HCT116 (cell line): ENCODE results near the gene F13A1. TPM values are rescaled to one million over a fixed set of nuclear protein-coding genes. Genes with fewer than 3 reads are reported as not detected.

Experiments
- ATAC-seq: fragments of 200-7000 bp; cut with Tn5 transposase; 2 replicates; pipeline ENCODE4 v1.9.1; 2020; ENCODE audit warnings: mild to moderate bottlenecking, moderate library complexity
- BruUV-seq: library from RNA; stranded (reverse); fragments of 400-500 nt; replicated peaks from 2 replicates; lab custom pipeline; 2021; lab: Mats Ljungman, UMichigan
- CTCF ChIA-PET: fragments of 300-600 bp; sonication (Branson Sonifier 250); formaldehyde crosslinking; loops from one replicate; lab custom pipeline; 2021; ENCODE audit warnings: antibody characterized with exemption; lab: Charles Lee
- POLR2A ChIA-PET: fragments of 300-600, 350-600 bp; sonication (Branson Sonifier 250); formaldehyde crosslinking; loops from one replicate; lab custom pipeline; 2021; ENCODE audit warnings: antibody characterized with exemption; lab: Charles Lee
- RAD21 ChIA-PET, 2 experiments: fragments of 300-600 bp; sonication (Branson Sonifier 250); formaldehyde crosslinking; loops; one replicate each; lab custom pipeline; 2023; ENCODE audit warnings: low total read pairs in 2 of 2; ENCODE audit not compliant: uncharacterized antibody in 2 of 2, unreplicated experiment in 2 of 2, low non-redundant PET in 1 of 2; lab: Charles Lee
- DNase-seq: peaks from one replicate; pipeline ENCODE4 v3.0.0-alpha.2; 2010; ENCODE audit warnings: low read depth, low spot score
- H2AFZ ChIP-seq: fragments of 200-600 bp; shearing (Covaris generic), sonication (generic); 2 replicates; pipeline ENCODE4 v1.6.1; 2017; ENCODE audit warnings: low read depth, mixed run types, mixed read lengths, antibody characterized with exemption, low read length; ENCODE audit not compliant: poor library complexity, severe bottlenecking
- H3K27ac ChIP-seq: 2 replicates; pipeline ENCODE4 v1.5.1; 2012; ENCODE audit warnings: low read depth, low read length
- H3K27me3 ChIP-seq: fragments of 200-600 bp; sonication (generic); 2 replicates; pipeline ENCODE4 v1.6.1; 2016; ENCODE audit warnings: mixed run types, low read length, mixed read lengths; ENCODE audit not compliant: insufficient read depth
- H3K36me3 ChIP-seq, 2 experiments: fragments of 200-500 bp in 1 of 2; fragments of 200-600 bp in 1 of 2; sonication (Bioruptor generic) in 1 of 2; sonication (generic) in 1 of 2; 2 replicates each; pipeline versions ENCODE4 v1.5.1 to v1.6.1; 2014 to 2016; ENCODE audit warnings: low read length in 2 of 2, inconsistent platforms in 1 of 2, mixed read lengths in 1 of 2, mixed run types in 1 of 2; ENCODE audit not compliant: insufficient read depth in 2 of 2, control insufficient read depth in 1 of 2
- H3K4me1 ChIP-seq, 2 experiments: fragments of 200-600 bp in 1 of 2; sonication (generic) in 1 of 2; 2 replicates each; pipeline versions ENCODE4 v1.5.1 to v1.6.1; 2012 to 2017; ENCODE audit warnings: low read length in 2 of 2, inconsistent platforms in 1 of 2, mild to moderate bottlenecking in 1 of 2, mixed read lengths in 1 of 2, mixed run types in 1 of 2, moderate library complexity in 1 of 2; ENCODE audit not compliant: insufficient read depth in 2 of 2, control insufficient read depth in 1 of 2
- H3K4me2 ChIP-seq: fragments of 200-600 bp; sonication (generic); 2 replicates; pipeline ENCODE4 v1.6.1; 2017; ENCODE audit warnings: mixed run types, low read length, mixed read lengths
- H3K4me3 ChIP-seq, 2 experiments: fragments of 200-600 bp in 1 of 2; sonication (generic) in 1 of 2; replicated peaks in 1 of 2; 2 replicates each; pipeline ENCODE4 v1.5.1; 2011 to 2016; ENCODE audit warnings: low read length in 2 of 2, control low read depth in 1 of 2, low read depth in 1 of 2, mild to moderate bottlenecking in 1 of 2, mixed read lengths in 1 of 2, mixed run types in 1 of 2
- H3K79me2 ChIP-seq: fragments of 200-600 bp; sonication (generic); 2 replicates; pipeline ENCODE4 v1.6.1; 2017; ENCODE audit warnings: mild to moderate bottlenecking, mixed run types, low read length, moderate library complexity, mixed read lengths; ENCODE audit not compliant: insufficient read depth
- H3K9ac ChIP-seq: fragments of 200-600 bp; sonication (generic); 2 replicates; pipeline ENCODE4 v1.6.1; 2016; ENCODE audit warnings: low read length, mixed read lengths
- H3K9me2 ChIP-seq: fragments of 200-600 bp; sonication (generic), shearing (Covaris generic); 2 replicates; pipeline ENCODE4 v1.6.1; 2017; ENCODE audit warnings: mixed run types, mild to moderate bottlenecking, moderate library complexity; ENCODE audit not compliant: insufficient read depth
- H3K9me3 ChIP-seq, 2 experiments: fragments of 200-500 bp in 1 of 2; fragments of 200-600 bp in 1 of 2; sonication (Bioruptor generic) in 1 of 2; sonication (generic) in 1 of 2; 2 replicates each; pipeline ENCODE4 v1.6.1; 2014 to 2017; ENCODE audit warnings: low read length in 2 of 2, mixed read lengths in 2 of 2, inconsistent platforms in 1 of 2, low read depth in 1 of 2, mild to moderate bottlenecking in 1 of 2, mixed run types in 1 of 2, moderate library complexity in 1 of 2; ENCODE audit not compliant: control insufficient read depth in 1 of 2, insufficient read depth in 1 of 2
- H4K20me1 ChIP-seq: fragments of 200-600 bp; sonication (generic), shearing (Covaris generic); 2 replicates; pipeline ENCODE4 v1.6.1; 2017; ENCODE audit warnings: mixed run types, mild to moderate bottlenecking, moderate library complexity; ENCODE audit not compliant: insufficient read depth
- CTCF ChIP-seq, 3 experiments: fragments of 200-600 bp in 1 of 3; sonication (generic) in 1 of 3; IDR thresholded peaks in 2 of 3; conservative IDR thresholded peaks in 1 of 3; 2 replicates each; pipeline ENCODE4 v1.5.1; 2012 to 2017; ENCODE audit warnings: low read depth in 2 of 3, low read length in 2 of 3, antibody characterized with exemption in 1 of 3, borderline replicate concordance in 1 of 3, control low read depth in 1 of 3, mild to moderate bottlenecking in 1 of 3, mixed read lengths in 1 of 3, mixed run types in 1 of 3, moderate library complexity in 1 of 3; ENCODE audit not compliant: insufficient read depth in 1 of 3
- JUND ChIP-seq: IDR thresholded peaks from 2 replicates; pipeline ENCODE4 v1.6.1; 2012
- MAX ChIP-seq: IDR thresholded peaks from 2 replicates; pipeline ENCODE4 v1.6.1; 2012
- RAD21 ChIP-seq: IDR thresholded peaks from 2 replicates; pipeline ENCODE4 v1.6.1; 2012; ENCODE audit warnings: low read depth, mild to moderate bottlenecking
- SP1 ChIP-seq: IDR thresholded peaks from 2 replicates; pipeline ENCODE4 v1.6.1; 2012; ENCODE audit warnings: low read depth
- ZBTB33 ChIP-seq: IDR thresholded peaks from 2 replicates; pipeline ENCODE4 v1.6.1; 2011; ENCODE audit warnings: mild to moderate bottlenecking, low read length, moderate library complexity; ENCODE audit not compliant: insufficient replicate concordance; ENCODE audit errors: extremely low read depth
- ZFX ChIP-seq: fragments of 450-650 bp; IDR thresholded peaks from 2 replicates; pipeline ENCODE4 v1.6.1; 2017
- intact Hi-C: fragments of 100-400 bp; cut with micrococcal nuclease; formaldehyde crosslinking; loops from 2 replicates; pipeline ENCODE4 v1.10.0; 2022
- total RNA-seq: library from RNA; stranded (reverse); gene quantifications from one replicate; pipeline ENCODE4 v1.2.1, GENCODE V29; 2021; ENCODE audit not compliant: unreplicated experiment

F13A1 gene
- total RNA-seq, 1 experiment from 2014 or later = 0.34 TPM

- no peaks in the 10 kb centered on the region for H3K9me2 ChIP-seq
- BruUV-seq = no TSS peak
- no peak overlapping the region for H3K4me3 ChIP-seq
- H3K27me3 ChIP-seq = peaks cover 13% of the 10 kb centered on the region; the same call in 1 of the 2 replicates
- H3K27ac ChIP-seq = no peak overlapping the region
- DNase-seq (peak; percentile 52), ATAC-seq (peak; percentile 86)
- H3K4me2 ChIP-seq = no peak overlapping the region
- no peak overlapping the region for H2AFZ ChIP-seq
- no peaks in the 10 kb centered on the region for H3K4me1 ChIP-seq
- ChIA-PET RAD21 (no interaction called here), CTCF (no interaction called here), POLR2A (no interaction called here)
- intact Hi-C loops = no loop called here
- no peaks in the 10 kb centered on the region for H3K79me2 ChIP-seq
- 0 out of 2 replicates have a peak, but pooled peaks cover 3% of the 10 kb centered on the region for H4K20me1 ChIP-seq
- H3K36me3 ChIP-seq = no peaks in the 10 kb centered on the region
- no peaks in the 10 kb centered on the region for H3K9me3 ChIP-seq
- TF ChIP-seq MAX (no peak), SP1 (no peak), CTCF (IDR thresholded peaks at IDR 0.05 in 2 of 3, conservative IDR thresholded peaks at IDR 0.05 in 1 of 3; ENCODE audit: borderline replicate concordance in 1 of 3, insufficient read depth in 1 of 3, low read depth in 2 of 3, low read length in 2 of 3) (peak; percentile 27 to 81 (median 81); a peak in 5 of 6 replicates), RAD21 (peak; percentile 59), ZFX (no peak)
- no peak overlapping the region for H3K9ac ChIP-seq
Observed at GRCh38 chr6:6315660-6316059, 4.8 kb downstream of the F13A1 start.

- Histone ChIP-seq H3K9ac (no peak overlapping the region), H3K4me1 (no peaks in the 10 kb centered on the region)
- ATAC-seq = no peak
- RAD21 ChIA-PET = no interaction called here
- TF ChIP-seq ZBTB33 (no peak), RAD21 (no peak), JUND (no peak)
- TF ChIP-seq, all 23 proteins: peak for 0
- H4K20me1 ChIP-seq = 0 out of 2 replicates have a peak, but pooled peaks cover 3% of the 10 kb centered on the region
- H3K9me2 ChIP-seq = no peaks in the 10 kb centered on the region
- H3K9me3 ChIP-seq = no peaks in the 10 kb centered on the region
- H3K27ac ChIP-seq = no peak overlapping the region
- DNase-seq = no peak
- H3K4me2 ChIP-seq = no peak overlapping the region
- POLR2A ChIA-PET = no interaction called here
- H3K27me3 ChIP-seq = peaks cover 13% of the 10 kb centered on the region; the same call in 1 of the 2 replicates
- no peak overlapping the region for H2AFZ ChIP-seq
- no TSS peak for BruUV-seq
- H3K4me3 ChIP-seq = no peak overlapping the region
- H3K79me2 ChIP-seq = no peaks in the 10 kb centered on the region
- H3K36me3 ChIP-seq = no peaks in the 10 kb centered on the region
- intact Hi-C loops = no loop called here
- CTCF ChIA-PET = no interaction called here
Observed at GRCh38 chr6:6314596-6314995, 5.9 kb downstream of the F13A1 start.
